SK-N-SH treated with all-trans-retinoic acid at 6 μM for 48 hours (cell line): ENCODE measurements around the gene SASH1.

ENCODE experiments used
- ATAC-seq: fragments of 200-7000 bp; cut with Tn5 transposase; 3 replicates; pipeline ENCODE4 v1.9.1; 2020; ENCODE audit warnings: mild to moderate bottlenecking, moderate library complexity
- ARNTL ChIP-seq: fragments of 450-650 bp; formaldehyde crosslinking; IDR thresholded peaks from 2 replicates; pipeline ENCODE4 v1.5.0; 2020; ENCODE audit warnings: low read depth, mild to moderate bottlenecking, moderate library complexity, borderline replicate concordance
- BACH2 ChIP-seq: fragments of 250-450 bp; sonication (Bioruptor Pico); IDR thresholded peaks from 2 replicates; pipeline ENCODE4 v1.9.0; 2021; ENCODE audit warnings: mild to moderate bottlenecking, borderline replicate concordance
- CREB5 ChIP-seq: fragments of 250-450 bp; sonication (Bioruptor Pico); IDR thresholded peaks from 2 replicates; pipeline ENCODE4 v1.5.1; 2020; ENCODE audit warnings: low read depth, mild to moderate bottlenecking, moderate library complexity
- CSRNP3 ChIP-seq: fragments of 250-450 bp; sonication (Bioruptor Pico); IDR thresholded peaks from 2 replicates; pipeline ENCODE4 v1.5.1; 2021; ENCODE audit warnings: mild to moderate bottlenecking, moderate library complexity
- ESRRG ChIP-seq: fragments of 250-450 bp; sonication (Bioruptor Pico); IDR thresholded peaks from 2 replicates; pipeline ENCODE4 v1.6.1; 2021; ENCODE audit warnings: mild to moderate bottlenecking
- GLIS3 ChIP-seq: fragments of 250-450 bp; sonication (Bioruptor Pico); IDR thresholded peaks from 2 replicates; pipeline ENCODE4 v1.5.0; 2020; ENCODE audit warnings: mild to moderate bottlenecking, moderate library complexity
- ISL1 ChIP-seq: fragments of 250-450 bp; sonication (Bioruptor Pico); IDR thresholded peaks from 2 replicates; pipeline ENCODE4 v2.1.2; 2022; ENCODE audit warnings: mild to moderate bottlenecking, moderate library complexity
- OSR1 ChIP-seq: fragments of 250-450 bp; sonication (Bioruptor Pico); IDR thresholded peaks from 2 replicates; pipeline ENCODE4 v1.8.0; 2022; ENCODE audit warnings: moderate library complexity, mild to moderate bottlenecking, inconsistent platforms
- PATZ1 ChIP-seq: fragments of 250-450 bp; sonication (Bioruptor Pico); IDR thresholded peaks from 2 replicates; pipeline ENCODE4 v1.8.0; 2020; ENCODE audit warnings: mild to moderate bottlenecking, moderate library complexity, borderline replicate concordance
- POU6F1 ChIP-seq: fragments of 250-450 bp; sonication (Bioruptor Pico); IDR thresholded peaks from 2 replicates; pipeline ENCODE4 v1.8.0; 2021; ENCODE audit warnings: low read depth, mild to moderate bottlenecking, moderate library complexity, borderline replicate concordance
- RARB ChIP-seq: fragments of 250-450 bp; sonication (Bioruptor Pico); IDR thresholded peaks from 2 replicates; pipeline ENCODE4 v1.8.0; 2021; ENCODE audit warnings: mild to moderate bottlenecking, moderate library complexity
- SNAI2 ChIP-seq: fragments of 250-450 bp; sonication (Bioruptor Pico); IDR thresholded peaks from 2 replicates; pipeline ENCODE4 v1.5.0; 2020; ENCODE audit warnings: mild to moderate bottlenecking, moderate library complexity
- TCF4 ChIP-seq: fragments of 250-450 bp; sonication (Bioruptor Pico); IDR thresholded peaks from 2 replicates; pipeline ENCODE4 v1.8.0; 2021; ENCODE audit warnings: mild to moderate bottlenecking, moderate library complexity, borderline replicate concordance
- TOX ChIP-seq: fragments of 250-450 bp; sonication (Bioruptor Pico); IDR thresholded peaks from 2 replicates; pipeline ENCODE4 v1.8.0; 2021; ENCODE audit warnings: mild to moderate bottlenecking, moderate library complexity, borderline replicate concordance
- TSHZ2 ChIP-seq: fragments of 250-450 bp; sonication (Bioruptor Pico); IDR thresholded peaks from 2 replicates; pipeline ENCODE4 v1.5.0; 2020; ENCODE audit warnings: mild to moderate bottlenecking, moderate library complexity
- ZC3H10 ChIP-seq: fragments of 250-450 bp; sonication (Bioruptor Pico); IDR thresholded peaks from 2 replicates; pipeline ENCODE4 v1.5.1; 2021; ENCODE audit warnings: mild to moderate bottlenecking, moderate library complexity
- ZFP30 ChIP-seq: fragments of 450-650 bp; formaldehyde crosslinking; IDR thresholded peaks from 2 replicates; pipeline ENCODE4 v1.5.0; 2022; ENCODE audit warnings: mild to moderate bottlenecking, moderate library complexity
- ZNF70 ChIP-seq: fragments of 450-650 bp; formaldehyde crosslinking; IDR thresholded peaks from 2 replicates; pipeline ENCODE4 v1.5.0; 2020; ENCODE audit warnings: mild to moderate bottlenecking, moderate library complexity
- ZNF8 ChIP-seq: fragments of 450-650 bp; formaldehyde crosslinking; IDR thresholded peaks from 2 replicates; pipeline ENCODE4 v1.5.0; 2020; ENCODE audit warnings: mild to moderate bottlenecking, moderate library complexity

Gene SASH1

GRCh38 chr6:148533309-148534107, 190.9 kb downstream of the SASH1 start:
- TF ChIP-seq POU6F1 (CRISPR knock-in tag): no peak
- no peak for TF ChIP-seq PATZ1 (CRISPR knock-in tag)
- TF ChIP-seq TCF4 (CRISPR knock-in tag): no peak
- TF ChIP-seq TOX (CRISPR knock-in tag): no peak
- ATAC-seq: no peak

- TF ChIP-seq TSHZ2: no peak
- TF ChIP-seq POU6F1 (CRISPR knock-in tag): no peak
- no peak for TF ChIP-seq TCF4 (CRISPR knock-in tag)
- TF ChIP-seq SNAI2: no peak
- no peak for TF ChIP-seq CREB5 (CRISPR knock-in tag)
- TF ChIP-seq ZC3H10 (CRISPR knock-in tag): no peak
- TF ChIP-seq PATZ1 (CRISPR knock-in tag): no peak
- TF ChIP-seq ZFP30: no peak
- TF ChIP-seq OSR1 (CRISPR knock-in tag): no peak
- TF ChIP-seq TOX (CRISPR knock-in tag): no peak
- TF ChIP-seq ZNF8 (CRISPR knock-in tag): no peak
- no peak for TF ChIP-seq ISL1
- no peak for TF ChIP-seq GLIS3
- no peak for TF ChIP-seq BACH2 (CRISPR knock-in tag)
- TF ChIP-seq ESRRG: no peak
- TF ChIP-seq ZNF70 (CRISPR knock-in tag): no peak
- no peak for TF ChIP-seq ARNTL (CRISPR knock-in tag)
- no peak for ATAC-seq
These were observed 192.2 kb downstream of the SASH1 start for GRCh38 chr6:148534871-148535270.

- TF ChIP-seq CSRNP3 (CRISPR knock-in tag) (no peak), ZC3H10 (CRISPR knock-in tag) (no peak), PATZ1 (CRISPR knock-in tag) (no peak), ISL1 (no peak), OSR1 (CRISPR knock-in tag) (no peak), RARB (CRISPR knock-in tag) (no peak)
- no peak for ATAC-seq
These were observed 192.7 kb downstream of the SASH1 start for GRCh38 chr6:148535381-148535780.
